ENCODE data around the gene PTPRA. TPM values are rescaled to one million over a fixed set of nuclear protein-coding genes. Genes with fewer than 3 reads are reported as not detected.
A peak's percentile ranks its signal among the peaks of the same experiment; 100 is the strongest.

PTPRA gene
- total and polyA plus RNA-seq, 2 donors (not counting 1 experiment from before 2014, with no cell fraction given) = 32.1 to 64.2 TPM

DNA sequence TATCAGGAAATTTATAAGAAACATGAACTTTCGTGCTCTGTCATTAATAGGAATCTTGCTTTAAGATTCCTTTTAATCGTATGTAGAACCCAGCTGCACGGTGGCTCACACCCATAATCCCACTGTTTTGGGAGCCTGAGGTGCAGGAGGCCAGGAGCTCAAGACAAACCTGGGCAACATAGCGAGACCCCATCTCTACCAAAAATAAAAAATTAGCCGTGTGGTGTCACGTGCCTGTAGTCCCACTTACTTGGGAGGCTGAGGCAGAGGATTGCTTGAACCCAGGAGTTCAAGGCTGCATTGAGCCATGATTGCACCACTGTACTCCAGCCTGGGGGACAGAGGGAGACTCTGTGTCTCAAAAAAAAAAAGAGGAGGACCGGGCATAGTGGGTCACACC is 7.4 kb downstream of the PTPRA start:
- ChIA-PET POLR2A (no interaction called here), CTCF (no interaction called here)
- Histone ChIP-seq H3K27me3 (replicated peaks in 1 of 4; ENCODE audit: control extremely low read depth in 1 of 4, control insufficient read depth in 3 of 4, insufficient read depth in 4 of 4, low read length in 3 of 4) (no peaks in the 10 kb centered on the region), H3K79me2 (ENCODE audit: control insufficient read depth, insufficient read depth, low read length) (peaks cover 95% of the 10 kb centered on the region), H3K4me3 (ENCODE audit: control extremely low read depth in 1 of 5, extremely low read depth in 1 of 5, insufficient read depth in 1 of 5, low read depth in 2 of 5, low read length in 4 of 5) (no peak overlapping the region), H3K9ac (ENCODE audit: low read length) (no peak overlapping the region), H4K20me1 (ENCODE audit: control insufficient read depth, insufficient read depth, low read length, poor library complexity, severe bottlenecking) (peaks cover 55% of the 10 kb centered on the region), H3K27ac (ENCODE audit: low read length in 2 of 2) (no peak overlapping the region), H3K9me3 (ENCODE audit: control extremely low read depth in 1 of 3, control insufficient read depth in 2 of 3, insufficient read depth in 1 of 3, low read length in 2 of 3) (no peaks in the 10 kb centered on the region), H3K4me2 (replicated peaks; ENCODE audit: low read depth, low read length, poor library complexity, severe bottlenecking) (no peak overlapping the region), H3K36me3 (replicated peaks in 1 of 2; ENCODE audit: control extremely low read depth in 1 of 2, control insufficient read depth in 1 of 2, extremely low read depth in 1 of 2, insufficient read depth in 2 of 2, low read length in 1 of 2) (peaks cover 2 to 3% of the 10 kb centered on the region in 2 experiments), H2AFZ (ENCODE audit: insufficient read depth, low read depth, low read length, poor library complexity, severe bottlenecking) (no peak overlapping the region), H3K4me1 (ENCODE audit: control insufficient read depth in 2 of 2, insufficient read depth in 2 of 2, low read length in 2 of 2) (peaks cover 7 to 13% of the 10 kb centered on the region in 2 donors)
- WGBS (ENCODE audit: insufficient coverage) = 71% methylated on average over 4 of the region's 7 CpGs
- Mint-ChIP-seq H3K27ac (no peak overlapping the region), H3K4me3 (no peak overlapping the region), H3K27me3 (no peaks in the 10 kb centered on the region), H3K4me1 (peaks cover 50% of the 10 kb centered on the region), H3K9me3 (ENCODE audit: insufficient read depth) (no peaks in the 10 kb centered on the region)
- DNase-seq (no peak), ATAC-seq (ENCODE audit: low read depth) (no peak)
- intact Hi-C loops (cut with micrococcal nuclease) = no loop called here
- TF ChIP-seq, protein P1, sequence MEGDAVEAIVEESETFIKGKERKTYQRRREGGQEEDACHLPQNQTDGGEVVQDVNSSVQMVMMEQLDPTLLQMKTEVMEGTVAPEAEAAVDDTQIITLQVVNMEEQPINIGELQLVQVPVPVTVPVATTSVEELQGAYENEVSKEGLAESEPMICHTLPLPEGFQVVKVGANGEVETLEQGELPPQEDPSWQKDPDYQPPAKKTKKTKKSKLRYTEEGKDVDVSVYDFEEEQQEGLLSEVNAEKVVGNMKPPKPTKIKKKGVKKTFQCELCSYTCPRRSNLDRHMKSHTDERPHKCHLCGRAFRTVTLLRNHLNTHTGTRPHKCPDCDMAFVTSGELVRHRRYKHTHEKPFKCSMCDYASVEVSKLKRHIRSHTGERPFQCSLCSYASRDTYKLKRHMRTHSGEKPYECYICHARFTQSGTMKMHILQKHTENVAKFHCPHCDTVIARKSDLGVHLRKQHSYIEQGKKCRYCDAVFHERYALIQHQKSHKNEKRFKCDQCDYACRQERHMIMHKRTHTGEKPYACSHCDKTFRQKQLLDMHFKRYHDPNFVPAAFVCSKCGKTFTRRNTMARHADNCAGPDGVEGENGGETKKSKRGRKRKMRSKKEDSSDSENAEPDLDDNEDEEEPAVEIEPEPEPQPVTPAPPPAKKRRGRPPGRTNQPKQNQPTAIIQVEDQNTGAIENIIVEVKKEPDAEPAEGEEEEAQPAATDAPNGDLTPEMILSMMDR (IDR thresholded peaks at IDR 0.05) = no peak

DNA sequence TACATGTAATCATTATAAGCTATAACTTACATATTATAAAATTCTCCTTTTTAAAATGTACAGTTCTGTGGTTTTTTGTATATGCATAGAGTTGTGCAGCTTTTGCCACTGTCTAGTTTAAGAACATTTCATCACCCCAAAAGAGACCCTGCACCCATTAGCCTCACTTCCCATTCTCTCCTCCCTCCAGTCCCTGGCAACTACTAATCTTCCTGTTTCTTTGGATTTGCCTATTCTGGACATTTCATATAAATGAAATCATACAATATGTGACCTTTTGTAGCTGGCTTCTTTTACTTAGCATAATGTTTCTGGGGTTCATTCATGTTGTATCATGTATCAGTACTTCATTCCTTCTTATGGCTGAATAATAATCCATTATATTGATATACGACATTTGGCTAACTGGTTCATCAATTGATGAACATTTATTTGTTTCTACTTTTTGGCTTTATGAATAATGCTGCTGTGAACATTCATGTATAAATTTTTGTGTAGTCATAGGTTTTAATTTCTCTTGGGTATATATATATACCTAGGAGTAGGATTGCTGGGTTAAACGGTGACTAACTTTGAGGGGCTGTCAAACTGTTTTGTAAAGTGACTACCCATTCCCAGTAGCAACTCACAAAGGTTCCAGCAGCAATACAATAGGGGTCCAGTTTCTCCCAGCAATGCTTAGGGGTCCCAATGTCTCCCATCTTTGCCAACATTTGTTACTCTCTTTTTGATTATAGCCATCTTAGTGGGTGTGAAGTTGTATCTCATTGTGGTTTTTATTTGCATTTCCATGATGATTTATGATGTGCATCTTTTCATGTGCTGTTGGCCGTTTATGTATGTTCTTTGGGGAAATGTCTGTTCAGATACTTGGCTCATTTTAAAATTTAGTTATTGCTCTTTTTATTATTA is 10.7 kb downstream of the PTPRA start:
- ATAC-seq (ENCODE audit: low read depth) (no peak), DNase-seq (no peak)
- Histone ChIP-seq H3K9me3 (ENCODE audit: control extremely low read depth in 1 of 3, control insufficient read depth in 2 of 3, insufficient read depth in 1 of 3, low read length in 2 of 3) (no peaks in the 10 kb centered on the region), H3K27ac (ENCODE audit: low read length in 2 of 2) (no peak overlapping the region), H3K9ac (ENCODE audit: low read length) (no peak overlapping the region), H2AFZ (ENCODE audit: insufficient read depth, low read depth, low read length, poor library complexity, severe bottlenecking) (no peak overlapping the region), H3K4me1 (ENCODE audit: control insufficient read depth in 2 of 2, insufficient read depth in 2 of 2, low read length in 2 of 2) (peaks cover 15 to 18% of the 10 kb centered on the region in 2 donors), H3K4me2 (replicated peaks; ENCODE audit: low read depth, low read length, poor library complexity, severe bottlenecking) (peak overlapping the region; percentile 14), H3K4me3 (ENCODE audit: control extremely low read depth in 1 of 5, extremely low read depth in 1 of 5, insufficient read depth in 1 of 5, low read depth in 2 of 5, low read length in 4 of 5) (no peak overlapping the region), H3K79me2 (ENCODE audit: control insufficient read depth, insufficient read depth, low read length) (peaks cover 92% of the 10 kb centered on the region), H4K20me1 (ENCODE audit: control insufficient read depth, insufficient read depth, low read length, poor library complexity, severe bottlenecking) (peaks cover 61% of the 10 kb centered on the region), H3K36me3 (replicated peaks in 1 of 2; ENCODE audit: control extremely low read depth in 1 of 2, control insufficient read depth in 1 of 2, extremely low read depth in 1 of 2, insufficient read depth in 2 of 2, low read length in 1 of 2) (peaks cover 2 to 3% of the 10 kb centered on the region in 2 experiments), H3K27me3 (replicated peaks in 1 of 4; ENCODE audit: control extremely low read depth in 1 of 4, control insufficient read depth in 3 of 4, insufficient read depth in 4 of 4, low read length in 3 of 4) (no peaks in the 10 kb centered on the region)
- CTCF ChIA-PET = no interaction called here
- POLR2A ChIA-PET = interaction anchor here (0.6 kb wide), 1 partner anchor 43 kb away, joined by 4 read pairs; the partner anchor contains the start of gene VPS16
- H3K9me3 Mint-ChIP-seq (ENCODE audit: insufficient read depth) = no peaks in the 10 kb centered on the region
- H3K27me3 Mint-ChIP-seq = no peaks in the 10 kb centered on the region
- intact Hi-C loops (cut with micrococcal nuclease) = no loop called here
- TF ChIP-seq EZH2 (IDR thresholded peaks at IDR 0.05; ENCODE audit: borderline replicate concordance, insufficient read depth, low read depth, low read length, poor library complexity, severe bottlenecking) = no peak
- TF ChIP-seq, protein P1 (IDR thresholded peaks at IDR 0.05) = no peak
- WGBS (ENCODE audit: insufficient coverage) = 60% methylated on average over 1 of the region's 3 CpGs
- no peak overlapping the region for H3K27ac Mint-ChIP-seq
- peaks cover 50% of the 10 kb centered on the region for H3K4me1 Mint-ChIP-seq
- no peak overlapping the region for H3K4me3 Mint-ChIP-seq
